AG10803 (cell line): Measurements from ENCODE around the gene GBF1.
A peak's percentile ranks its signal among the peaks of the same experiment; 100 is the strongest.

Experiments used
- DNase-seq: peaks from one replicate; pipeline ENCODE4 v3.0.0; 2010; ENCODE audit warnings: low read depth
- H3K4me3 ChIP-seq: 2 replicates; pipeline ENCODE4 v1.5.1; 2011; ENCODE audit warnings: mild to moderate bottlenecking, low read length, control low read depth
- TF ChIP-seq, protein P1 (sequence below): conservative IDR thresholded peaks from 2 replicates; pipeline ENCODE4 v1.5.1; 2011; ENCODE audit warnings: mild to moderate bottlenecking, low read length, control low read depth, inconsistent platforms

GBF1 gene

DNA sequence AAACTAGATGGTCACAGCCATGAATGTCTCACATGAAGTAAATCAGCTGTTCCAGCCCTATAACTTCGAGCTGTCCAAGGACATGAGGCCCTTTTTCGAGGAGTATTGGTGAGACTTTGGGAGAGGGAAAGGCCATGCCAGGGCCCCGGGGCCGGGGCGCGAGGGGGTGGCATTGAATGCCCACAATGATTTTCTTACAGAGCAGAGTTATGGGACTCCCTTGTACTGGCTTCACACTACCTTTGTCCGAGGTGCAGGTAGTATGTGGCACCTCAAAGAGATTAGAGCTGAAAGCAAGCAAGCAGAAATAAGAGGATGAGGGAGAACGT is 18.8 kb upstream of the GBF1 start:
- no peak for DNase-seq
- peak overlapping the region; percentile 51 for H3K4me3 ChIP-seq
- TF ChIP-seq, protein P1, sequence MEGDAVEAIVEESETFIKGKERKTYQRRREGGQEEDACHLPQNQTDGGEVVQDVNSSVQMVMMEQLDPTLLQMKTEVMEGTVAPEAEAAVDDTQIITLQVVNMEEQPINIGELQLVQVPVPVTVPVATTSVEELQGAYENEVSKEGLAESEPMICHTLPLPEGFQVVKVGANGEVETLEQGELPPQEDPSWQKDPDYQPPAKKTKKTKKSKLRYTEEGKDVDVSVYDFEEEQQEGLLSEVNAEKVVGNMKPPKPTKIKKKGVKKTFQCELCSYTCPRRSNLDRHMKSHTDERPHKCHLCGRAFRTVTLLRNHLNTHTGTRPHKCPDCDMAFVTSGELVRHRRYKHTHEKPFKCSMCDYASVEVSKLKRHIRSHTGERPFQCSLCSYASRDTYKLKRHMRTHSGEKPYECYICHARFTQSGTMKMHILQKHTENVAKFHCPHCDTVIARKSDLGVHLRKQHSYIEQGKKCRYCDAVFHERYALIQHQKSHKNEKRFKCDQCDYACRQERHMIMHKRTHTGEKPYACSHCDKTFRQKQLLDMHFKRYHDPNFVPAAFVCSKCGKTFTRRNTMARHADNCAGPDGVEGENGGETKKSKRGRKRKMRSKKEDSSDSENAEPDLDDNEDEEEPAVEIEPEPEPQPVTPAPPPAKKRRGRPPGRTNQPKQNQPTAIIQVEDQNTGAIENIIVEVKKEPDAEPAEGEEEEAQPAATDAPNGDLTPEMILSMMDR: no peak

GRCh38 chr10:102227050-102227449 is 18.3 kb upstream of the GBF1 start:
- TF ChIP-seq, protein P1: no peak
- peak; percentile 93 for DNase-seq
- H3K4me3 ChIP-seq: no peak overlapping the region

DNA sequence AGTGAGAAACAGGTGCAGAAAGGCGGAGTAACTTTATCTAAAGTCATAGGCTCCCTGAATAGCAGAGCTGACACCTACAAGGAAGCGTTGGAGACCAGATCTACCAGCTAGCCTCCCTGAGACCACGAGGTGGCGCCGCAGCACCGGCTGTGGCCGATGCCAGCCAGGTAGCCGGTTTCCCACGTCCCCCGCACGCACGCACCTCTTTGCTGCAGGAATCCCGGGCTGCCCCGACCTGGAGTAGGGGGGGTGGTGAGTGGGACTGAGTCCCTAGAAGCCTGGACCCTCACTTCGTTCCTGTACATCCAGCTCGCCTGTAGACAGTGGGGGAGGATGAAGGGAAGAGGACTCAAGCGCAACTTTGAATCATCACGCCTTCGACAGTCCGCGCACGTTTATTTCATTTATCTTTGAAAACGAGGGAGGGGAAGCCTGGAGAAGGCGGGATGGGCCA is 15.5 kb upstream of the GBF1 start:
- peak; percentile 56 for DNase-seq
- peak overlapping the region; percentile 44 for H3K4me3 ChIP-seq
- TF ChIP-seq, protein P1: peak; percentile 97

GRCh38 chr10:102230264-102230860 is 15.0 kb upstream of the GBF1 start:
- H3K4me3 ChIP-seq: peak overlapping the region; percentile 44
- TF ChIP-seq, protein P1: no peak

DNA sequence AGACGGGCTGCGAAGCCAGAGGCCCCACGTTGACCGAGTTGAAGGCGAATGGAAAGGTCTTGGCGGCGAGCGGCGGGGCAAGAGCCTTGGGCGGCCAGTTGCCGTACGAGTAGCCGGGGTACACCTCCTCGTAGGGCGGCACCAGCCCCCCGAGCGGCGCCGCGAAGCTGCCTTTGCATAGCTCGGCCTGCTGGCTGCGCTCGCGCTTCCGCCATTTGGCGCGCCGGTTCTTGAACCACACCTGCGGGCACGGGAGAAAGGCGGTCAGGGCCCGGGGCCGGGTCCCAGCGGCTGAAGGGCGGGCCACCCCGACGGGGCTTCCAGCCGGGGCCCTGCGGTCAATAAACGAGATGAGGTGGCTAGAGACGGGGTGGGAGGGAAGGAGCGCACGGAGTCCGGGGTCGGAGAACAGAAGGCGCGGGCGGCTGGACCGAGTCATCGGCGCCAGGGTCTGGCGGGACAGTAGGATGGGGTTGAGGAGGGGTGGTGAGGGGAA is 14.4 kb upstream of the GBF1 start:
- TF ChIP-seq, protein P1: peak; percentile 27; the same call in 1 of the 2 replicates
- DNase-seq: no peak
- peak overlapping the region; percentile 29; the same call in 1 of the 2 replicates for H3K4me3 ChIP-seq

More at GRCh38 chr10:102230264-102230860, 15.0 kb upstream of the GBF1 start:
- DNase-seq: no peak

GRCh38 chr10:102231357-102232318 is 13.7 kb upstream of the GBF1 start:
- H3K4me3 ChIP-seq: peak overlapping the region; percentile 31; the same call in 1 of the 2 replicates
- TF ChIP-seq, protein P1: peak; percentile 70
- DNase-seq: no peak

- H3K4me3 ChIP-seq: no peak overlapping the region
- TF ChIP-seq, protein P1: no peak
- no peak for DNase-seq
These were observed 11.3 kb upstream of the GBF1 start for GRCh38 chr10:102233997-102234396.
